ENCODE results near the gene KAT7.
"Not testable (repeated sequence)": the region's sequence is repeated elsewhere in the genome, so short reads cannot be mapped to it uniquely, and the experiment has no call there.

KAT7 gene

DNA sequence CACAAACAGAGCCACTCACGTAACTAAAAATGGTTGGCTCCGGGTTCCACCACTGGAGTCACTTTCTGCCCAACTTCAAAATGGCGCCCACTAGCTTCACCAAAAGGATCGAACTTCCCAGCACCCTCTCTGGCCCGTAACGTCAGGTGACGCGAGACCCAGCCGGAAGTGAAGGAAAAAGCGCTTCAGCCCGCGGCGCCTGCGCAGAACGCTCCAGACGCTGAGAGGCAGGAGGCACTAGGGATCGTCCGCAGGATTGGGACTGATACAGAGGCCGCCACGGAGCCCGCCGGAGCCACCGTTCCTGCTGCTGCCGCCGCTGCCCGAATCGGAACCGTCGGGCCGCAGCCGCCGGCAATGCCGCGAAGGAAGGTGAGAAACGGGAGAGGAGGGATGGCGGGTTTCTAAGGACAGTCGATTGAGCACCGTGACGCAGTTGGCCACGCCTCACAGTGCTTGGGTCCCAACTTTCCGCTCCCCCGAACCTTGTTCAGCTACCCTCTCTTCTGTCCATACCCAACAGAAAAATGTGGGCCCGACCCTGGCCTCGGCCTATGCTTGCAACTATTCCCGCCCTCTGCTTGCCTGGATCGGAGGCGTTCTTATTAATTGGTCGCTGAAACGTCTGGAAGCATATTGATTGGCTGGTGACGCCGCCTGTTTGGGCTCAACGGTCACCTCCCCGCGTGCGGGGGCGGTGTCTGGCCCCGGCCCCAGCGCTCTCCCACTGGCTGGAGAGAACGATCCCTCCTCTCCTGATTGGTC is at the start of gene KAT7:
TSS of gene KAT7 (plus strand) at position 204 of the 765 bp plus-strand sequence. CDS start at position 358, 154 bp downstream.
- in situ Hi-C loops (cut with HindIII; ENCODE audit: low sequenced_read_pairs) = no loop called here

GRCh38 chr17:49739641-49740271 is 48.7 kb upstream of the KAT7 start:
- in situ Hi-C loops (cut with HindIII; ENCODE audit: low sequenced_read_pairs) = no loop called here

- in situ Hi-C loops (cut with HindIII; ENCODE audit: low sequenced_read_pairs) = no loop called here
Measured at GRCh38 chr17:49741009-49741691, 47.3 kb upstream of the KAT7 start.

DNA sequence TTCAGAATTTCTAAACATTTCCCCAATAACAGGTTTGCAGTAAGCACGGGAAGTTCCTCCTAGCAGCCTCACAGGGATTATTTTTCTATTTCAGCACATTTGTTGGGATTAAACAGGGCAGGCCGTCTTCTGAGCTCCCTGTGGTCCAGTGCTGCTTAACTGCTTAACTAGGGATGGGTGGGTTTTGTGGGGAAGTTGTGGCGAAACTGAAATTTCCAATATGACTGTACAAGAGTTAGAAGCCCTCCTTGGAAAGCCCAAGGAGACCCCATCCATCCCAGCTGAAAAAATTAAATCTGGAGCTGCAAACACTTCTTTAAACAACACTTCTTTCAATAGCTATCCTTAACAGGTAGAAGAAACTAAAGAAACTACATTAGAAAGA is 46.8 kb upstream of the KAT7 start:
- in situ Hi-C loops (cut with HindIII; ENCODE audit: low sequenced_read_pairs) = no loop called here

DNA sequence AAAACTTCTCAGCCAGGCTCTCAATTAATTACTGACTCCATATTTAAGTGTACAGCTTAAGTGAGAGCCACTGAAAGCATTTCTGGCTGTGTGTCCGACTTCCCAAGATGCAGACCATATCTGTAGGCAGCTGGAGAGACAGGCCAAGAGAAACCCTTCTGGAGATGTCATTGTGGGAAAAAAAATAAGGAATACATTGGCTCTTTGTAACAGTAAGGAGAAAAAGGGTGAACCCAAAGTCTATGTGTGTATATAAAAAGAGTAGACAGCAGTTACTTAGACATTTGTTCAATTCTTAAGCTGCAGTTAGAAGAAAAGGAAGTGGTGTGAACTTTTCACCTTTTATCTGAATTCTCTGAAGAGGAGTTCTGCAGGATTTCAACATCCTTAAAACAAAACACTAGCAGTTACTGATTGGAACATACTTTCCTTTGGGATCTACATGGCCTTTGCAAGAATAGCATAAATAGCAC is 46.3 kb upstream of the KAT7 start:
- in situ Hi-C loops (cut with HindIII; ENCODE audit: low sequenced_read_pairs) = no loop called here

- in situ Hi-C loops (cut with HindIII; ENCODE audit: low sequenced_read_pairs) = no loop called here
Measured at GRCh38 chr17:49745175-49746139, 43.0 kb upstream of the KAT7 start.

GRCh38 chr17:49746791-49747490 is 41.5 kb upstream of the KAT7 start:
- in situ Hi-C loops (cut with HindIII; ENCODE audit: low sequenced_read_pairs) = no loop called here

GRCh38 chr17:49747632-49748031 is 40.8 kb upstream of the KAT7 start:
- in situ Hi-C loops (cut with HindIII; ENCODE audit: low sequenced_read_pairs) = no loop called here

DNA sequence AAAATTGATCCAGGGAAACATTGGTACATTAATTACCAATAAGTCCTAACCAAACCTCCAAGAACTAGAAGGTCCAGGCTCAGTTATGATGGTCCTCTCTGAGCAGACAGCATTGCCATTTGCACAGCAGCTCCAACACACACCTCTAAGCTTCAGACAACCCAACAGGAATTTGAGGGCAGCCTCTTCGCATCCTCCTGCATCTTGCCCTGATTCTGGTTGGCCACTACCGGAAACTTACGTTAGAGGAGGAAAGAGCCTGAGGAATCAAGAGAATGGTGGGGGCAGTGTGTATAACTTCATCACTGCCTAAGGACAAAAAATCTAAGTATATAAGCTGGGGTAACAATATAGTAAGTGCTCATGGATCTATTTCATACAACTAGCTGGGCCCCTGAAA is 40.3 kb upstream of the KAT7 start:
- in situ Hi-C loops (cut with HindIII; ENCODE audit: low sequenced_read_pairs) = no loop called here

- in situ Hi-C loops (cut with HindIII; ENCODE audit: low sequenced_read_pairs) = no loop called here
Measured at GRCh38 chr17:49748791-49749190, 39.7 kb upstream of the KAT7 start.

- in situ Hi-C loops (cut with HindIII; ENCODE audit: low sequenced_read_pairs) = no loop called here
Measured at GRCh38 chr17:49749730-49750129, 38.8 kb upstream of the KAT7 start.

- in situ Hi-C loops (cut with HindIII; ENCODE audit: low sequenced_read_pairs) = no loop called here
Measured at GRCh38 chr17:49752508-49752907, 36.0 kb upstream of the KAT7 start.

DNA sequence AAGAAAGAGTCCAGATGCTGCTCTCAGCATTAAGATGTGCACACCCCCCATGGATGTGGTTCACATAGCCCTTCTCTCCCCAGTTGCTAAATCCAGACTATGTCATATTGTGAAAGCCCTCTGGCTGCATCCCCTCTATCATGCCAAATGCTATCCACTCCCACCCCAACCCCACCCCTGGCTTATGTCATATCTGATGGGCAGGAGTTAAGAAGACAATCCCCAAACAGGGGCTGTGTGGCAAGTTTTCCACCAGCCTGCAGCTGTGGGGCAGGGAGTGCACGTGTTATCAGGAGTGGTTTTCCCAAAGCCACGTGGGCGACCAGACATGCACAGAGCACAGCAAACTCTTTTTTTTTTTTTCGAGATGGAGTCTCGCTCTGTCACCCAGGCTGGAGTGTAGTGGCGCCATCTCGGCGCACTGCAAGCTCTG is 34.5 kb upstream of the KAT7 start:
- in situ Hi-C loops (cut with HindIII; ENCODE audit: low sequenced_read_pairs) = no loop called here

DNA sequence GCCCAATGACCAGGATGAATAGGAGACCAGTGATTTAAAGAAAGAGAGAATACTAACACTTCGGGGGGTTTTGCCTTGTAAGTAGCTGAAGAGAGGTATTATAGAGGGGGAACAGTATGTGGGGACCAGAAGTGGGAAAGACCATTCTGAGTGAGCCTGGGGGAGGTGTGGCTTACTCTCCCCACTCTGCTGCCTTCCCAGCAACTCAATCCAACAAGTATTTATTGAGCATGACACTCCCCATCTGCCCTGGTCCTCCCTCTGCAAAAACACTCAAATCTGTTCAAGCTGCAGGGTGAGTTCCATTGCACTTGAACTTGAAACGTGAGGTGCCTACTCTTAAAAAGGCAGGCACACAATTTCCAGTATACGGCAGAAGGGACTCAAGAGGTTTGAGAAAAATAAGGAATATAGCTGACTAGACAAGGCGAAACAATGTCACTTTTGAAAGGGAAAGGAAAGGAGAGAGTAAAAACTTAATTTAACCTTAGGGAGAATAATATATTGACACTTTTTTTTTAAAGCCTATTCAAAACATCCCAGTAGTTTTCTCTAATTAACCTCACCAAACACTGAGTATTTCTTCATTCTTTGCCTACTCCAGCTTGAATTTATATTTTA is 32.7 kb upstream of the KAT7 start:
- in situ Hi-C loops (cut with HindIII; ENCODE audit: low sequenced_read_pairs) = no loop called here

DNA sequence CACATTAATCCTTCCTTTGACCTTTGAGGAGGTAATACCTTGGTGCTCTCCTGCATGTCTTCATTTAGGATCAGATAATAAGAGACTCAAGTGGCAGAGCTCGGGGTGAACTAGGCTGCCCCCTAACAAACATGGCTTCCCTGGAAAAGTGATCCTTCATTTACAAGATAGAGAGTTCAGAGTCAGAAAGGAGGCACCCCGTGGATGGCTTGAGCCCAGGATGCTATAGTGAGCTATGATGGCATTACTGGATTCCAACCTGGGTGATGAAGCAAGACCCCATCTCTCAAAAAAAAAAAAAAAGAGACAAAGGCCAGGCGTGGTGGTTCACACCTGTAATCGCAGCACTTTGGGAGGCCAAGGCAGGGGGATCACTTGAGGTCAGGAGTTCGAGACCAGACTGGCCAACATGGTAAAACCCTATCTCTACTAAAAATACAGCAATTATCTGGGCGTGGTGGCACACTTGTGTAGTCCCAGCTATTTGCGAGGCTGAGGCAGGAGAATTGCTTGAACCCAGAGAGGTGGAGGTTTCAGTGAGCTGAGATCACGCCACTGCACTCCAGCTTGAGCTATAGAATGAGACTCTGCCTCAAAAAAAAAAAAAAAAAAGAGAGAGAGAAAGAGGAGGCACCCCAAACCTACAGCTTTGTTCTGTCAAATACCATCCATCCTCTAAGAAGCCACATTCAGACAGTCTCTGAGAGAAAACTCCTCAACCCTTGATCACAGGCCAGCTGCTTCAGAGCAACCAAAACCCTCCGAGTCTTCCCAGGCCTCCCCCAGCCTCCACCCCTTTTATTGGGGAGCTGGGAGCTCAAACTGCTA is 31.9 kb upstream of the KAT7 start:
- in situ Hi-C loops (cut with HindIII; ENCODE audit: low sequenced_read_pairs) = no loop called here

DNA sequence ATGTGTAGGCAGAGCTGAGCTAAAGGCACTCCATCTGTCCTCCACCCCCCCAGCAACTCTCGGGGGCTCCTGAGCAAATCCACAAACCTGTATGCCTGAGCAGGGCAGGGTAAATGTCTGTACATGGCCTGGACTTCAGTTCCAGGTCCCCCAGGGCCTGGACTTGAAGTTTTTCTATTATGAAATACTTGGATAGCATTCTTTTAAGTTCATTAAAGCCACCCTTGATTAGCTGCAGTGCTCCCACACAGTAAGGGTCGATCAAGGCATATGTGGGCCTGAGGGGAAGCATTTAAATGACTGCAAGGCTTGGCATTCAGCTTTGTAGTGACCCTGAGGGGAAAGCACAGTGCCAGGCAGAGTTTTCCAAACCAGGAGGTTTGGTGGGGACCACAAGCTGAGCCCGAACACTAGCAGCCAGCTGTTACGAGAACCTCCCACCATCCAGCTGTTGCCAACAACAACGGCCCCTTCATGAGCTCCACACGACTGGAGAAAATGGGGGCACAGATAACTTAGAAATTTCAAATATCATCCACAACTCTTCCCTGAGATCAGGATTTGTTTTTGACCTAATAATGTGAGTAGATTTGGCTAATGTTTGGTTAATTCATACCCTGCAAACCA is 31.2 kb upstream of the KAT7 start:
- in situ Hi-C loops (cut with HindIII; ENCODE audit: low sequenced_read_pairs) = no loop called here

GRCh38 chr17:49758464-49759010 is 29.9 kb upstream of the KAT7 start:
- in situ Hi-C loops (cut with HindIII; ENCODE audit: low sequenced_read_pairs) = not testable (repeated sequence)

DNA sequence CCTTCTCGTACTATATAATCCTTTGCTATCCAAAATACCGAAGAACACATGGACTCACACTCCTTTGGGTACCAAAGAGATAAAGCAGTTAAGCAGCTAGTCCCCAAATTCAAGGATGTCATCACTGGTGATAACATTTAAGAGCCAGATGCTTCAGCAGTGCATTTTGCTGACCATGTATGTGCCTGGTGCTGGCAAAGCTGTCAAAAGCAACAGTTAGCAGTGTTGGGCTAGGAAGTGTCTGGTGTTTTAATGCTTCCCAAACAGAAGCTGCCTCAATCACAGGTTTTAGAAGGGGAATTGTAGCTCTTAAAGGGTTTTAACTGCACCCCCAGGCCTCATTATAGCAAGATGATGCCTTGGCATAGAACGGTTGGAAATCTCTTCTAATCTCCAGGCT is 29.3 kb upstream of the KAT7 start:
- in situ Hi-C loops (cut with HindIII; ENCODE audit: low sequenced_read_pairs) = no loop called here
